Measurements from ENCODE around the gene ECT2L. TPM values are rescaled to one million over a fixed set of nuclear protein-coding genes. Genes with fewer than 3 reads are reported as not detected.

The ECT2L gene
- total and polyA plus RNA-seq, 2 experiments from 2014 or later: not detected

- DNase-seq (ENCODE audit: low read depth in 1 of 2, low spot score in 1 of 2): peak; percentile 61 to 82
- no peak overlapping the region for H3K27ac ChIP-seq
- H3K27me3 ChIP-seq: no peaks in the 10 kb centered on the region
- peaks cover 13% of the 10 kb centered on the region for H3K4me1 ChIP-seq (ENCODE audit: low read depth)
- peak; percentile 68 for TF ChIP-seq CTCF (IDR thresholded peaks at IDR 0.05; ENCODE audit: low read depth, low read length)
- no peaks in the 10 kb centered on the region for H3K36me3 ChIP-seq
- no peaks in the 10 kb centered on the region for H3K9me3 ChIP-seq (ENCODE audit: low read depth)
- H3K4me3 ChIP-seq: no peak overlapping the region
Measured at GRCh38 chr6:138815797-138816528, 20.1 kb downstream of the ECT2L start.

- no peaks in the 10 kb centered on the region for H3K27me3 ChIP-seq
- no peak for TF ChIP-seq CTCF (IDR thresholded peaks at IDR 0.05; ENCODE audit: low read depth, low read length)
- peaks cover 13% of the 10 kb centered on the region for H3K4me1 ChIP-seq (ENCODE audit: low read depth)
- peak; percentile 8 to 68 for DNase-seq (ENCODE audit: low read depth in 1 of 2, low spot score in 1 of 2)
- peak overlapping the region; percentile 30 for H3K27ac ChIP-seq
- no peaks in the 10 kb centered on the region for H3K9me3 ChIP-seq (ENCODE audit: low read depth)
- H3K4me3 ChIP-seq: no peak overlapping the region
- no peaks in the 10 kb centered on the region for H3K36me3 ChIP-seq
Measured at GRCh38 chr6:138817799-138818198, 21.9 kb downstream of the ECT2L start.

DNA sequence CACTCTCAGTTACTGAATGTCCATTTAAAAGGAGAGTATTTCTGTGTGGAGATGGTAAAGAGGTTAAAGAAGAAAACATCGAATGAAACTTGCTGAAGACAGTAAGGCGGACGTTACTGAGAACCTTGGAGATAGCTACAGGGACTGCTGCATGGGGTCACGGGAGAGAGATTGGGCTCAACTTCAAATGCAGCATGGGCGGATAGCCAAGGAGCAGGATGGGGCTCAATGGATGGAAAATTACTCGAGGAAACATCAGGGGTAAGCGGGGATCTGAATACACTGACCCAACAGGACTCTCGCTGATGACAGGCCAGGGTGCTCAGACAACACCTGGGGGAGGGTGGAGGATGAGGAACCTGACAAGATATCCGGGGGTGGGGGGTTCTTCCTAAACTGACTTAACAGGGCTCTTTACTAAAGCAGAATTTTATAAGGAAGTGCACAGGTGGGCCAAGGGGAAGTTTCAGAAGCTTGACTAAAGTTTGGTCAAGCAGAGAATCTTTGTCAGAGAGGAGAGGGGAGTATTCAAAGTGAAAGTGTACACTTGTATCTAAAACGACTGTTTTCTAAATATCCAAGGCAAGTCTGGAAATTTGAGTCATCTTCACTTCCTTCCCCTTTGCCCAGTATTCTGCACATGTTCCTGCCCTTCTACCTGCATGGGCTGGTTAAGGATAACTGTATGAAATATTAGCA lies 22.8 kb downstream of the ECT2L start:
- H3K4me3 ChIP-seq: no peak overlapping the region
- H3K36me3 ChIP-seq: no peaks in the 10 kb centered on the region
- no peak overlapping the region for H3K27ac ChIP-seq
- no peak for DNase-seq (ENCODE audit: low read depth in 1 of 2, low spot score in 1 of 2)
- no peaks in the 10 kb centered on the region for H3K27me3 ChIP-seq
- H3K9me3 ChIP-seq (ENCODE audit: low read depth): no peaks in the 10 kb centered on the region
- H3K4me1 ChIP-seq (ENCODE audit: low read depth): peaks cover 13% of the 10 kb centered on the region
- TF ChIP-seq CTCF (IDR thresholded peaks at IDR 0.05; ENCODE audit: low read depth, low read length): no peak

- DNase-seq (ENCODE audit: low read depth in 1 of 2, low spot score in 1 of 2): no peak
- no peak overlapping the region for H3K27ac ChIP-seq
- no peak overlapping the region for H3K4me3 ChIP-seq
- no peaks in the 10 kb centered on the region for H3K27me3 ChIP-seq
- TF ChIP-seq CTCF (IDR thresholded peaks at IDR 0.05; ENCODE audit: low read depth, low read length): no peak
- peaks cover 8% of the 10 kb centered on the region for H3K4me1 ChIP-seq (ENCODE audit: low read depth)
- H3K36me3 ChIP-seq: no peaks in the 10 kb centered on the region
- no peaks in the 10 kb centered on the region for H3K9me3 ChIP-seq (ENCODE audit: low read depth)
Measured at GRCh38 chr6:138821519-138821918, 25.6 kb downstream of the ECT2L start.

DNA sequence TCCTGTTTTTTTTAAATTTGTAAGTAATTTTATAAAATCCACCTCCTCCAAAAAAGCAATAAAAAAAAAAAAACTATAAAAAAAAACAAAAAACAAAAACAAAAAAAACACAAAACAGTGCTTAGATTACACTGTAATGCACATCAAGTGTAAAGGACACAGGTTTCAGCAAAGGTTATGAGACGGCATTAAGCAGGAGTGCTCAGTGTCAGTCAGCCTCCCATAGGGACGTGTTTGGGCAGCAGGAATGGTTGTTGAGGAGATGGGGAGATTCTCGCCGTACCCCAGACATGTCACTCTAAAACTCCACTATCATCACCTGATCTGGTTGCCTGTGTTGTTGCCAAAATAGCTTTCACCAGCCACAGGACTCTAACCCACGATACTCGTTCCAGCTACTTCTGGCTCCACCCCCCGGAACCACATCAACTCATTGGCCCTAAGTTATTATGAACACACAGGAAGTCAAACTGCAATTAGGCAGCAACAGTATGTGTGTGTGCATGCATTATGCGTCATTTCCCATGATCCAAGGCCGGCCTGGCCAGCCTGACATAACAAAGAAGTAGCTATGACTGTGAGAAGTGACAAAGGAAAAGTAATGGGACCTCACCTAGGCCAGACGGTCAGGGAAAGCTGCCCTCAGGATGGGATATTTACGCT lies 28.7 kb downstream of the ECT2L start:
- H3K9me3 ChIP-seq (ENCODE audit: low read depth): no peaks in the 10 kb centered on the region
- no peaks in the 10 kb centered on the region for H3K36me3 ChIP-seq
- H3K27me3 ChIP-seq: no peaks in the 10 kb centered on the region
- H3K4me3 ChIP-seq: no peak overlapping the region
- no peak for DNase-seq (ENCODE audit: low read depth in 1 of 2, low spot score in 1 of 2)
- H3K27ac ChIP-seq: no peak overlapping the region
- no peaks in the 10 kb centered on the region for H3K4me1 ChIP-seq (ENCODE audit: low read depth)
- no peak for TF ChIP-seq CTCF (IDR thresholded peaks at IDR 0.05; ENCODE audit: low read depth, low read length)

All from cardiac muscle cell (in vitro differentiated cells and primary cell).